GM12872 (cell line): Measurements from ENCODE around the gene PRKCZ.

Experiments used
- TF ChIP-seq, protein P1 (sequence below): IDR thresholded peaks from 3 replicates; pipeline ENCODE4 v1.5.1; 2011; ENCODE audit warnings: low read depth, mild to moderate bottlenecking, low read length, moderate library complexity; ENCODE audit not compliant: insufficient read depth

PRKCZ gene

DNA sequence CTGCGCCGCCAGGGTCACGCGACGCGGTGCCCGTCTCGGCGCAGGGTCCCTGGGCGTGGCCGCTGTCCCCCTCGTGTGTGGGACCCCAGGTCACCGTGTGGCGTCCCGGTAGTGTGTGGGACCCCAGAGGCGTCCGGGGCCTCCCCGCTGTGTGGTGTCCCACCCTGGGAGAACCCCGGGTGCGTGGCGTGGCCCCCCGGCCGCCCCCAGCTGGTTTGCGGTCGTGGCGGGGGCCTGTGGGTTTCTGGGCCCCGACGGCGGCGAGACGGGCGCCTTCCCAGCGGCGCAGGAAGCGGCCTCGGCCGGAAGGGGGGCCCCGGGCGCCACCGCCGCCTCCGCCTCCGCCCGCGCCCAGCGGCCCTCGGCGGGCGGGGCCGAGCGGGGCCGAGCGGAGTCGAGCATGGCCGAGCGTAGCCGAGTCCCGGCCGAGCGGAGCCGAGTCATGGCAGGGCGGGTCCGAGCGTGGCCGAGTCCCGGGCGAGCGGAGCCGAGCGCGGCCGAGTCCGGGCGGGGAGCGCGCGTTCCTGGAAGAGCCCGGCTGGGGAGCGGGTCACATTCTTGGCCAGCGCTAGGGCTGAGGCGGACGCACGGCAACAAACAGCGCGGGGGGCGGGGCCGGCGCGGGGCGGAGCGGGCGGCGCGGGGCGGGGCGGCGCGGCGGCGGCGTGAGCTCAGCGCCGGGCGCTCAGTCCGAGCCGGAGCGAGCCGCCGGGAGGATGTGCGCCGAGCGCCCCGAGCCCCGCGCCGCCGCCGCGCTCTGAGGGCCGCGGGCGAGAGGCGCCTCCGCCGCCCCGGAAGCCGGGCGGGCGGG, 177.3 kb downstream of the PRKCZ start:
- TF ChIP-seq, protein P1, sequence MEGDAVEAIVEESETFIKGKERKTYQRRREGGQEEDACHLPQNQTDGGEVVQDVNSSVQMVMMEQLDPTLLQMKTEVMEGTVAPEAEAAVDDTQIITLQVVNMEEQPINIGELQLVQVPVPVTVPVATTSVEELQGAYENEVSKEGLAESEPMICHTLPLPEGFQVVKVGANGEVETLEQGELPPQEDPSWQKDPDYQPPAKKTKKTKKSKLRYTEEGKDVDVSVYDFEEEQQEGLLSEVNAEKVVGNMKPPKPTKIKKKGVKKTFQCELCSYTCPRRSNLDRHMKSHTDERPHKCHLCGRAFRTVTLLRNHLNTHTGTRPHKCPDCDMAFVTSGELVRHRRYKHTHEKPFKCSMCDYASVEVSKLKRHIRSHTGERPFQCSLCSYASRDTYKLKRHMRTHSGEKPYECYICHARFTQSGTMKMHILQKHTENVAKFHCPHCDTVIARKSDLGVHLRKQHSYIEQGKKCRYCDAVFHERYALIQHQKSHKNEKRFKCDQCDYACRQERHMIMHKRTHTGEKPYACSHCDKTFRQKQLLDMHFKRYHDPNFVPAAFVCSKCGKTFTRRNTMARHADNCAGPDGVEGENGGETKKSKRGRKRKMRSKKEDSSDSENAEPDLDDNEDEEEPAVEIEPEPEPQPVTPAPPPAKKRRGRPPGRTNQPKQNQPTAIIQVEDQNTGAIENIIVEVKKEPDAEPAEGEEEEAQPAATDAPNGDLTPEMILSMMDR, result no peak

DNA sequence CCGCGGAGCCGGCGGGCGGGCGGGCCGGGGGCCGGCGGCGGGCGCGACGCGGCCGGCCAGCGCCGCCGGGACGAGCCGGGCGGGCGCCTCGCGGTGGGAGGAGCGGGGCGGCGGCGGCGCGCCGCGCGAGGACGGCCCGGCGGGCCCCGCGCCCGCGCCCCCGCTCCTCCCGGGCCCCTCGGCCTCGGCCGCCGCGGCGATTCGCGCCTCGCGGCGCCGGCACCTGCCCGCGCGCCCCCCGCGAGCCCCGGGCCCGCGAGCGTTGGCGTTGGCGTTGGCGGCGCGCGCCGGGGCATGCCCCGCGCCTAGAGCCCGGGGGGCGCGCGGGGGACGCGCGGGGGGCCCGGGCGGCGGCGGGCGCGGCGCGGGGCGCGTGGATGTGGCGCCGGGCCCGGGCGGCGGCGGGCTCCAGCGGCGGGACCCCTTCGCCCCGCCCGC, 178.0 kb downstream of the PRKCZ start, which contains the start of gene SKI:
TSS of gene SKI (plus strand) at position 163 of the 438 bp plus-strand sequence. CDS start 448 bp downstream, outside the sequence.
- TF ChIP-seq, protein P1, result no peak

DNA sequence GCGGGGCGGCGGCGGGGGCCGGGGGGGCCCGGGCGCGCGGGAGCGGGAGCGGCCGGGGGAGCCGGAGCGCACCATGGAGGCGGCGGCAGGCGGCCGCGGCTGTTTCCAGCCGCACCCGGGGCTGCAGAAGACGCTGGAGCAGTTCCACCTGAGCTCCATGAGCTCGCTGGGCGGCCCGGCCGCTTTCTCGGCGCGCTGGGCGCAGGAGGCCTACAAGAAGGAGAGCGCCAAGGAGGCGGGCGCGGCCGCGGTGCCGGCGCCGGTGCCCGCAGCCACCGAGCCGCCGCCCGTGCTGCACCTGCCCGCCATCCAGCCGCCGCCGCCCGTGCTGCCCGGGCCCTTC, 178.5 kb downstream of the PRKCZ start:
- TF ChIP-seq, protein P1, result no peak

DNA sequence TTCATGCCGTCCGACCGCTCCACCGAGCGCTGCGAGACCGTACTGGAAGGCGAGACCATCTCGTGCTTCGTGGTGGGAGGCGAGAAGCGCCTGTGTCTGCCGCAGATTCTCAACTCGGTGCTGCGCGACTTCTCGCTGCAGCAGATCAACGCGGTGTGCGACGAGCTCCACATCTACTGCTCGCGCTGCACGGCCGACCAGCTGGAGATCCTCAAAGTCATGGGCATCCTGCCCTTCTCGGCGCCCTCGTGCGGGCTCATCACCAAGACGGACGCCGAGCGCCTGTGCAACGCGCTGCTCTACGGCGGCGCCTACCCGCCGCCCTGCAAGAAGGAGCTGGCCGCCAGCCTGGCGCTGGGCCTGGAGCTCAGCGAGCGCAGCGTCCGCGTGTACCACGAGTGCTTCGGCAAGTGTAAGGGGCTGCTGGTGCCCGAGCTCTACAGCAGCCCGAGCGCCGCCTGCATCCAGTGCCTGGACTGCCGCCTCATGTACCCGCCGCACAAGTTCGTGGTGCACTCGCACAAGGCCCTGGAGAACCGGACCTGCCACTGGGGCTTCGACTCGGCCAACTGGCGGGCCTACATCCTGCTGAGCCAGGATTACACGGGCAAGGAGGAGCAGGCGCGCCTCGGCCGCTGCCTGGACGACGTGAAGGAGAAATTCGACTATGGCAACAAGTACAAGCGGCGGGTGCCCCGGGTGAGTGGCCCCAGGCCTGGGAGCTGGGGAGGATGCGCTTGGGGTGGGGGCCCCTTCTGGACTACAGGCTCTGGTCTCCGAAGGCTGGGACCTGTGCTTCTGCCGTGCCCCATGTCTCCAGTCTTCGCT, 179.0 kb downstream of the PRKCZ start:
- TF ChIP-seq, protein P1, result peak; percentile 30; the same call in 1 of the 3 replicates

DNA sequence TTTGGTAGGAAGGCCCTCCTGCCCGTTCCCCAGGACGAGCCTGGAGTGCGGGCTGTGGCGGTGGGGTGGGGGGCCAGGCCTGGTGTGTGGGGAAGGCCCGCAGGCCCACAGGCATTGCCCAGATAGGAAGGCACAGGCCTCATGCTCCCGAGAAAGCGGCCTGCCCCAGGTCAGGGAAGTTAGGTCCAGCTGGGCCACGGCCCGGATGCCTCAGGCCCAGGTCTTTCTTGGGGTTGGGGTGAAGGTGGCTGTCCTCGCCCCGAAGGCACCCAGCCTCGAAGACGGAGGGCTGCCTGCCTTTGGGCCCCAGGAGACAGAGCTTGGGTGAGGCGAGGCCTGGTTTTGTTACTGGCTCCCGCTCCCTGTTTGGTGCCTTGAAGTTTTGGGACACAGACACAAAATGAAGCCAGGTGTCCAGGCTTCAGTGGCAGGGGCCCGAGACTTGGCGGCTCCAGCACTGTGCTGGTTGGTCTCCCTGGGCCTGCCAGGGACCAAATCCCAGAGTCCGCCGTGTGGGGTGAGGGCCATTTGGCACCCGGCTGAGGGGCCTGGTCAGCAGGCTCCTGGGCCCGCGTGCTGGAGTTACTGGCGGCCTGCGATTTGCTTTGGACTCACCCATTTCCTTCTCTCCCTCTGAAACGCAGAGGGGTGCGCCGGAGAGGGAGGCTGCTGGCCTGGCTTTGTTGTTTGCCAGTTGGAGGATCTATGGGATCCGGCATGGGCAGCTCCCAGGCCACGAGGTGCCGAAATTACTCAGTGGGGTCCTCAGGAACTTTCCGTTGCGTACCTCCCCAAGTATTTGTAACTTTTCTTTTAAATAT, 179.9 kb downstream of the PRKCZ start:
- TF ChIP-seq, protein P1, result no peak

DNA sequence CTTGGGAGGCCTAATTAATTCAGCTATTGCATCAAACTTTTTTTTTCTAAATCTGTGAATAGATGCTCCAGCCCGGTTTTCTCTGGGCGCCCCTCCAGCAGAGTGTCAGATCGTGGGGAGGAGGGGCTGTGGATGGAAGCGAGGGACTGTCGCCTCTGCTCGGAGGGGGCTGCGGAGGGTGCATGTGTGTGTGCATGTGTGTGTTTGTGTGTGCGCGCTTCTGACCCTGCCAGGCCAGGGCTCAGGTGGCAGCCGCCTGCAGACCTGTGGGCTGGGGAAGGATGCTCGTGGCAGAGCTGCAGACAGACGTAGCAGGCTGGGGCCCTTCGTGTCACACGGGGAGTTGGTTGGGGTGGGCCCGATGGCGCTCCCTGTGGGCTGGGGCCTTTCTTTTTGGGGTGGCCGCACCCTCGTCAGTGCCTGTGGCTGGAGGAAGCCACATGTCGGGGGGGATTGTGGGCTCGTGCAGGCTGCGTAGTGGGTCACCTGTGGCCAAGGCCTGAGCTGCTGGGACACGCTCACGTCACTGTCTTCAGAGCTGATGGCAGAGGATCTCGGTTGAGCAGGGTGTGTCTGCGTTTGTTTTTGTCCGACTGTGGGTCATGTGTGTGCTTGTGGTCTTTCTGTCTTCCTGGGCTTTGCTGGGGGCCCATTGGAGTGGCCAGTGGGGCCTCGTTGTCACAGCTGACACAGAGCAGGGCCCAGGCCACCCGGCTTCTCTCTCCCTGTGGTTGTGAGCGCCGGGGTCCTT, 180.7 kb downstream of the PRKCZ start:
- TF ChIP-seq, protein P1, result no peak
